Cardiac fibroblast (primary cell): ENCODE measurements around the gene ADGRG4.

Experiments used
- DNase-seq, 2 donors: peaks; one replicate each; pipeline versions ENCODE4 v3.0.0 to v3.0.0-alpha.2; 2010; ENCODE audit warnings: low read depth in 2 of 2
- H3K4me3 ChIP-seq, 2 donors: replicated peaks in 1 of 2; 1 replicate in 1 of 2; 2 replicates in 1 of 2; pipeline ENCODE4 v1.5.1; 2011; ENCODE audit warnings: low read depth in 2 of 2, low read length in 2 of 2, mild to moderate bottlenecking in 2 of 2, moderate library complexity in 1 of 2
- TF ChIP-seq, protein P1 (sequence below): IDR thresholded peaks from one replicate; pipeline ENCODE4 v1.5.1; 2011; ENCODE audit warnings: low read depth, mild to moderate bottlenecking, low read length, inconsistent platforms

ADGRG4 gene

GRCh38 chrX:136261321-136261720 is 39.4 kb upstream of the ADGRG4 start:
- H3K4me3 ChIP-seq: no peak overlapping the region
- DNase-seq: peak in 1 of 2 donors; percentile 20
- TF ChIP-seq, protein P1, sequence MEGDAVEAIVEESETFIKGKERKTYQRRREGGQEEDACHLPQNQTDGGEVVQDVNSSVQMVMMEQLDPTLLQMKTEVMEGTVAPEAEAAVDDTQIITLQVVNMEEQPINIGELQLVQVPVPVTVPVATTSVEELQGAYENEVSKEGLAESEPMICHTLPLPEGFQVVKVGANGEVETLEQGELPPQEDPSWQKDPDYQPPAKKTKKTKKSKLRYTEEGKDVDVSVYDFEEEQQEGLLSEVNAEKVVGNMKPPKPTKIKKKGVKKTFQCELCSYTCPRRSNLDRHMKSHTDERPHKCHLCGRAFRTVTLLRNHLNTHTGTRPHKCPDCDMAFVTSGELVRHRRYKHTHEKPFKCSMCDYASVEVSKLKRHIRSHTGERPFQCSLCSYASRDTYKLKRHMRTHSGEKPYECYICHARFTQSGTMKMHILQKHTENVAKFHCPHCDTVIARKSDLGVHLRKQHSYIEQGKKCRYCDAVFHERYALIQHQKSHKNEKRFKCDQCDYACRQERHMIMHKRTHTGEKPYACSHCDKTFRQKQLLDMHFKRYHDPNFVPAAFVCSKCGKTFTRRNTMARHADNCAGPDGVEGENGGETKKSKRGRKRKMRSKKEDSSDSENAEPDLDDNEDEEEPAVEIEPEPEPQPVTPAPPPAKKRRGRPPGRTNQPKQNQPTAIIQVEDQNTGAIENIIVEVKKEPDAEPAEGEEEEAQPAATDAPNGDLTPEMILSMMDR: no peak

- TF ChIP-seq, protein P1: no peak
- DNase-seq: peak in 1 of 2 donors; percentile 28
- no peak overlapping the region for H3K4me3 ChIP-seq
Measured at GRCh38 chrX:136262243-136262642, 38.5 kb upstream of the ADGRG4 start.

GRCh38 chrX:136262812-136263315 is 37.9 kb upstream of the ADGRG4 start:
- DNase-seq: no peak
- H3K4me3 ChIP-seq: no peak overlapping the region
- TF ChIP-seq, protein P1: no peak

DNA sequence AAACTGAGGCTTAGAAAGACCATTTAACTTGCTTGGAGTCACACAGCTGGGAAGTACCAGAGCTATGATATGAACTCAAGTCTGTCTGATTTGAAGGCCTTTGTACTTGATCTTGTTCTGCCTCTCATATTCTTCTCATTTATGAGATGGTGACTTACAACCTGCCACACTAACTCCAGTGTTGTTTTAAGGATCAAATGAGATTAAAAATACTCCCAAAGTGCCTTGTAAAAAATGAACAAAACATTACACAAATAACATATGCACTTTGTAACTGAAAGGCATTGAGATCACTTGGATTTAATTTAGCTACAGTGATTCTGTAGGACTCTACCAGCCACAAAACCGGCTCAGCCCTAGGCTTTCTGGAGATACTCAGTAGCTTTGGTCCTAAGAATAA is 33.9 kb upstream of the ADGRG4 start:
- H3K4me3 ChIP-seq: no peak overlapping the region
- DNase-seq: no peak
- TF ChIP-seq, protein P1: no peak

GRCh38 chrX:136268051-136269048 is 32.4 kb upstream of the ADGRG4 start:
- DNase-seq: peak; percentile 52 to 57
- TF ChIP-seq, protein P1: peak; percentile 73

GRCh38 chrX:136269921-136270320 is 30.8 kb upstream of the ADGRG4 start:
- TF ChIP-seq, protein P1: no peak
- no peak overlapping the region for H3K4me3 ChIP-seq
- DNase-seq: no peak

More at GRCh38 chrX:136268051-136269048, 32.4 kb upstream of the ADGRG4 start:
- no peak overlapping the region for H3K4me3 ChIP-seq
